ENCODE measurements around the gene BRD4.

The BRD4 gene

DNA sequence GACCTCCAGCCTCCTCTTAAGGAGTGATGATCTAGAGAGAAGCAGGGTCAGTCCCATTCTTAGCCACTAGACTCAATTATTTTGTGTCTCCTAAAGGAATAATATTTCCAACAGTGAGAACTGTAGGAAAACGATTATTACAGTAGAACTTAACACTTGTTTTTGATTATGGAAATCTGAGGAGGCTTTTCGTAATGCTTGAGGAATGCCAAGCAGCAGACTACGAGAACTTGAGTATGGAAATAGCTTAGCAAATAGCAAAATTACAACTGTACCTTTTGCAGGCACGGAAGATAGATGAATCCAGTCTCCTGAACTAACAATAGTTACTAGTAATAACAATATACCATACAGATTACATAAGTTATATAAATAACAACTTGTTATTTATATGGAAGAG, 12.2 kb downstream of the BRD4 start:
- DNase-seq (ENCODE audit: low spot score), result no peak
- in situ Hi-C loops (cut with MboI; ENCODE audit: low sequenced_read_pairs, unreplicated experiment), result no loop called here

GRCh38 chr19:15318241-15318691, 14.1 kb downstream of the BRD4 start:
- TF ChIP-seq CTCF (IDR thresholded peaks at IDR 0.05; ENCODE audit: borderline replicate concordance, control extremely low read depth, extremely low read depth, insufficient read depth, missing control alignments), result no peak
- DNase-seq (ENCODE audit: low spot score), result no peak
- in situ Hi-C loops (cut with MboI; ENCODE audit: low sequenced_read_pairs, unreplicated experiment), result no loop called here

More for the DNA sequence above, 12.2 kb downstream of the BRD4 start:
- TF ChIP-seq CTCF (IDR thresholded peaks at IDR 0.05; ENCODE audit: borderline replicate concordance, control extremely low read depth, extremely low read depth, insufficient read depth, missing control alignments), result no peak

- in situ Hi-C loops (cut with MboI; ENCODE audit: low sequenced_read_pairs, unreplicated experiment), result no loop called here
- no peak for DNase-seq (ENCODE audit: low spot score)
- TF ChIP-seq CTCF (IDR thresholded peaks at IDR 0.05; ENCODE audit: borderline replicate concordance, control extremely low read depth, extremely low read depth, insufficient read depth, missing control alignments), result no peak
Observed at GRCh38 chr19:15317392-15318071, 14.8 kb downstream of the BRD4 start.

GRCh38 chr19:15316498-15316897, 15.8 kb downstream of the BRD4 start:
- peak; percentile 59 for DNase-seq (ENCODE audit: low spot score)
- in situ Hi-C loops (cut with MboI; ENCODE audit: low sequenced_read_pairs, unreplicated experiment), result no loop called here
- TF ChIP-seq CTCF (IDR thresholded peaks at IDR 0.05; ENCODE audit: borderline replicate concordance, control extremely low read depth, extremely low read depth, insufficient read depth, missing control alignments), result no peak

DNA sequence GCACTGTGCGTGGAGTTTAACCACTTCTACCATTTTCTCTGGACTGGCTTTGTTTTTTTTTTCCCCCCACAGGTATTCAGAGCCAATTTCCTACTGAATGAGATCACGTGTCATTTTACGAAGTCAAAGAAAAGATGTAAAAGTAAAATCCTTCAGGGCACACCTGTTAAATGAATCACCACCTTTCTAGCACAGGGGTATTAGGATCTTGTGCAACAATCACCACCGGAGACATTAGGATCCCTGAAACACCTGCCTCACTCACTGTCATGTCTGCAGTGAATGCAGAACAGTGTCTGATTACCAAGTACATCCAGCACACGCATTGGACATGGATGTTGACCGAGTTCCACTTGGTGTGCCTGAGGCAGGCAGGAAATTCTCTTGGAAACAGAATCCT, 17.2 kb downstream of the BRD4 start:
- in situ Hi-C loops (cut with MboI; ENCODE audit: low sequenced_read_pairs, unreplicated experiment), result no loop called here
- no peak for DNase-seq (ENCODE audit: low spot score)
- TF ChIP-seq CTCF (IDR thresholded peaks at IDR 0.05; ENCODE audit: borderline replicate concordance, control extremely low read depth, extremely low read depth, insufficient read depth, missing control alignments), result no peak

- DNase-seq (ENCODE audit: low spot score), result no peak
- in situ Hi-C loops (cut with MboI; ENCODE audit: low sequenced_read_pairs, unreplicated experiment), result no loop called here
- no peak for TF ChIP-seq CTCF (IDR thresholded peaks at IDR 0.05; ENCODE audit: borderline replicate concordance, control extremely low read depth, extremely low read depth, insufficient read depth, missing control alignments)
Observed at GRCh38 chr19:15313649-15314279, 18.6 kb downstream of the BRD4 start.

Measured in GM13976 (cell line).